HepG2 (cell line): ENCODE results near the gene SNAPIN. TPM values are rescaled to one million over a fixed set of nuclear protein-coding genes. Genes with fewer than 3 reads are reported as not detected.

Experiments used
- CSRNP1 ChIP-seq: sonication (generic); formaldehyde crosslinking; IDR thresholded peaks from 2 replicates; pipeline ENCODE4 v1.8.1; 2023; ENCODE audit warnings: mild to moderate bottlenecking, missing genetic modification reagents
- ETS1 ChIP-seq: sonication (generic); formaldehyde crosslinking; IDR thresholded peaks from 2 replicates; pipeline ENCODE4 v1.4.0; 2020; ENCODE audit warnings: missing genetic modification reagents
- HNRNPH1 ChIP-seq: fragments of 200-400 bp; formaldehyde crosslinking; optimal IDR thresholded peaks from 2 replicates; pipeline ENCODE3; 2017; ENCODE audit warnings: mild to moderate bottlenecking, low read depth, low read length
- MLLT10 ChIP-seq: sonication (generic); formaldehyde crosslinking; IDR thresholded peaks from 2 replicates; pipeline ENCODE4 v1.4.0; 2020; ENCODE audit warnings: missing genetic modification reagents
- PCBP2 ChIP-seq: fragments of 200-400 bp; formaldehyde crosslinking; optimal IDR thresholded peaks from 2 replicates; pipeline ENCODE3; 2018; ENCODE audit warnings: low read length, low read depth; ENCODE audit not compliant: poor library complexity, severe bottlenecking
- PRPF4 ChIP-seq: fragments of 200-400 bp; formaldehyde crosslinking; IDR thresholded peaks from 2 replicates; pipeline ENCODE4 v1.6.1; 2016; ENCODE audit warnings: low read length, low read depth; ENCODE audit not compliant: poor library complexity, severe bottlenecking
- SCMH1 ChIP-seq: sonication (generic); formaldehyde crosslinking; IDR thresholded peaks from 2 replicates; pipeline ENCODE4 v1.9.0; 2021; ENCODE audit warnings: missing genetic modification reagents, mild to moderate bottlenecking, borderline replicate concordance
- TARDBP ChIP-seq: sonication (generic); formaldehyde crosslinking; IDR thresholded peaks from 2 replicates; pipeline ENCODE4 v1.8.0; 2022; ENCODE audit warnings: mild to moderate bottlenecking, missing genetic modification reagents
- ZNF224 ChIP-seq: sonication (generic); formaldehyde crosslinking; IDR thresholded peaks from 2 replicates; pipeline ENCODE4 v1.5.0; 2020; ENCODE audit warnings: mild to moderate bottlenecking, missing genetic modification reagents
- ZUFSP ChIP-seq: sonication (generic); formaldehyde crosslinking; IDR thresholded peaks from 2 replicates; pipeline ENCODE4 v1.9.0; 2021; ENCODE audit warnings: missing genetic modification reagents, mild to moderate bottlenecking, borderline replicate concordance
- polyA plus RNA-seq, 8 experiments: library from polyadenylated mRNA; depleted of rRNA in 3 of 8; stranded (reverse) in 7 of 8; unstranded in 1 of 8; fragments of >200 nt; fragmentation: Illumina TruSeq in 4 of 8; extraction: Trizol in 4 of 8; gene quantifications; 2 replicates each; pipeline versions ENCODE4 v1.2.1 to v1.2.3, GENCODE V29; 2011 to 2016; ENCODE audit warnings: low read depth in 4 of 8, missing spikeins in 1 of 8, mixed read lengths in 1 of 8; ENCODE audit not compliant: insufficient read depth in 1 of 8
- total RNA-seq, 5 experiments: library from RNA; depleted of rRNA; stranded (reverse); fragments of >200 nt; fragmentation: Illumina TruSeq; extraction: Trizol; gene quantifications; 2 replicates each; pipeline ENCODE4 v1.2.3, GENCODE V29; 2016; ENCODE audit warnings: low read depth in 1 of 5
- TF ChIP-seq, protein P1 (sequence below): sonication (generic); formaldehyde crosslinking; IDR thresholded peaks from 2 replicates; pipeline ENCODE4 v1.4.0; 2020; ENCODE audit warnings: missing genetic modification reagents
- TF ChIP-seq, protein P2 (sequence below): sonication (generic); formaldehyde crosslinking; IDR thresholded peaks from 2 replicates; pipeline ENCODE4 v1.4.0; 2020; ENCODE audit warnings: missing genetic modification reagents
- TF ChIP-seq, protein P3 (sequence below): sonication (generic); formaldehyde crosslinking; IDR thresholded peaks from 2 replicates; pipeline ENCODE4 v1.5.0; 2020; ENCODE audit warnings: mild to moderate bottlenecking, missing genetic modification reagents

The SNAPIN gene
- total and polyA plus RNA-seq, 2 of the 13 experiments (the other 11 are each of a cell fraction or from before 2014, with no cell fraction given): 23.9 to 25.7 TPM

DNA sequence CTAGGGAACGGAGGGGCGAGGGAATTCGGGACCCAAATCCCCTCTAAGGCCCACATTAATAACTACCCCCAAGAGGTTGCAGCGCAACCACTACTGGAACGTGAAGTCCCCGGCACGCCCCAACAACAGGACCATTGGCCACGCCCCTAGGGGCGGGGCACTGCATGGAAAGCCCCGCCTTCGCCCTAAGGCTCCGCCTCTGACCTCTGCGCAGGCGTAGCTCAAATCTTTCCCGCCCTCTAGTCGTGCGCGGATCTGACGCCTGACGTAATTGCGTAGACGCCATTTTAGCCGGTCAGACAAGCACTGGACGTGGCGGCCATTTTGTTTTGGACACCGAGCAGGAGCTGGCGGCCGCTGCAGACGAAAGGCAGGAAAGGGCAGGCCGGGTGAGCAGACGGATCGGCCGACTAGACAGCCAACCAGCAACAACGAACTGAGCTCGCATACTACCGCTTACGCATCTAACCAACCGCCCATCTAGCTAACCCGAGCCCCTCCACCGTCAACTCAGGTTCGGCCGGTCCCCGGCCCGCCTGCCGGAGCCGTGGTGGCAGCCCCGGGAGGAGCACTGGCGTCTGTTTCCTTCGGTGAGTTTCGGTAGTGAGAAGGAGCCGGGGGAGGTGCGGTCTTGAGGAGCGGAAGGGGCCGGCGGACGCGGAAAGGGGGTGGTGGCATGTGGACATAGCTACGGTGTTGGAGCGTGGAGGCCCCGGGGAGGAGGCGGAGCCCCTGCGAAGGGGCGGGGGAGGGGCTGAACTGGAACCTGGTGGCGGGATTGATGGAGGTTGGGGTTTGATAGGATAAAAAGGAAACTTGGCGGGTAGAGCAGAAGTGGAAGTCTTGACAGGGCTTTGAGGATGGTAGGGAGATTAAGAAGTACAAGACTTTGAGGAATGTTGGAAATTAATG lies 24.5 kb upstream of the SNAPIN start, which contains the start of gene CHTOP (continued):
- TF ChIP-seq ETS1 (CRISPR knock-in tag) (no peak), SCMH1 (no peak), PCBP2 (no peak), PRPF4 (peak; percentile 44), ZNF224 (peak; percentile 87; the same call in 1 of the 2 replicates), TARDBP (CRISPR knock-in tag) (peak; percentile 90), HNRNPH1 (no peak), CSRNP1 (CRISPR knock-in tag) (peak; percentile 78; the same call in 1 of the 2 replicates), MLLT10 (CRISPR knock-in tag) (no peak), ZUFSP (CRISPR knock-in tag) (no peak)
- TF ChIP-seq, protein P1, sequence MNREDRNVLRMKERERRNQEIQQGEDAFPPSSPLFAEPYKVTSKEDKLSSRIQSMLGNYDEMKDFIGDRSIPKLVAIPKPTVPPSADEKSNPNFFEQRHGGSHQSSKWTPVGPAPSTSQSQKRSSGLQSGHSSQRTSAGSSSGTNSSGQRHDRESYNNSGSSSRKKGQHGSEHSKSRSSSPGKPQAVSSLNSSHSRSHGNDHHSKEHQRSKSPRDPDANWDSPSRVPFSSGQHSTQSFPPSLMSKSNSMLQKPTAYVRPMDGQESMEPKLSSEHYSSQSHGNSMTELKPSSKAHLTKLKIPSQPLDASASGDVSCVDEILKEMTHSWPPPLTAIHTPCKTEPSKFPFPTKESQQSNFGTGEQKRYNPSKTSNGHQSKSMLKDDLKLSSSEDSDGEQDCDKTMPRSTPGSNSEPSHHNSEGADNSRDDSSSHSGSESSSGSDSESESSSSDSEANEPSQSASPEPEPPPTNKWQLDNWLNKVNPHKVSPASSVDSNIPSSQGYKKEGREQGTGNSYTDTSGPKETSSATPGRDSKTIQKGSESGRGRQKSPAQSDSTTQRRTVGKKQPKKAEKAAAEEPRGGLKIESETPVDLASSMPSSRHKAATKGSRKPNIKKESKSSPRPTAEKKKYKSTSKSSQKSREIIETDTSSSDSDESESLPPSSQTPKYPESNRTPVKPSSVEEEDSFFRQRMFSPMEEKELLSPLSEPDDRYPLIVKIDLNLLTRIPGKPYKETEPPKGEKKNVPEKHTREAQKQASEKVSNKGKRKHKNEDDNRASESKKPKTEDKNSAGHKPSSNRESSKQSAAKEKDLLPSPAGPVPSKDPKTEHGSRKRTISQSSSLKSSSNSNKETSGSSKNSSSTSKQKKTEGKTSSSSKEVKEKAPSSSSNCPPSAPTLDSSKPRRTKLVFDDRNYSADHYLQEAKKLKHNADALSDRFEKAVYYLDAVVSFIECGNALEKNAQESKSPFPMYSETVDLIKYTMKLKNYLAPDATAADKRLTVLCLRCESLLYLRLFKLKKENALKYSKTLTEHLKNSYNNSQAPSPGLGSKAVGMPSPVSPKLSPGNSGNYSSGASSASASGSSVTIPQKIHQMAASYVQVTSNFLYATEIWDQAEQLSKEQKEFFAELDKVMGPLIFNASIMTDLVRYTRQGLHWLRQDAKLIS: no peak
- TF ChIP-seq, protein P2, sequence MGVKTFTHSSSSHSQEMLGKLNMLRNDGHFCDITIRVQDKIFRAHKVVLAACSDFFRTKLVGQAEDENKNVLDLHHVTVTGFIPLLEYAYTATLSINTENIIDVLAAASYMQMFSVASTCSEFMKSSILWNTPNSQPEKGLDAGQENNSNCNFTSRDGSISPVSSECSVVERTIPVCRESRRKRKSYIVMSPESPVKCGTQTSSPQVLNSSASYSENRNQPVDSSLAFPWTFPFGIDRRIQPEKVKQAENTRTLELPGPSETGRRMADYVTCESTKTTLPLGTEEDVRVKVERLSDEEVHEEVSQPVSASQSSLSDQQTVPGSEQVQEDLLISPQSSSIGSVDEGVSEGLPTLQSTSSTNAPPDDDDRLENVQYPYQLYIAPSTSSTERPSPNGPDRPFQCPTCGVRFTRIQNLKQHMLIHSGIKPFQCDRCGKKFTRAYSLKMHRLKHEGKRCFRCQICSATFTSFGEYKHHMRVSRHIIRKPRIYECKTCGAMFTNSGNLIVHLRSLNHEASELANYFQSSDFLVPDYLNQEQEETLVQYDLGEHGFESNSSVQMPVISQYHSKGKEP (CRISPR knock-in tag): peak; percentile 52; the same call in 1 of the 2 replicates
- TF ChIP-seq, protein P3, sequence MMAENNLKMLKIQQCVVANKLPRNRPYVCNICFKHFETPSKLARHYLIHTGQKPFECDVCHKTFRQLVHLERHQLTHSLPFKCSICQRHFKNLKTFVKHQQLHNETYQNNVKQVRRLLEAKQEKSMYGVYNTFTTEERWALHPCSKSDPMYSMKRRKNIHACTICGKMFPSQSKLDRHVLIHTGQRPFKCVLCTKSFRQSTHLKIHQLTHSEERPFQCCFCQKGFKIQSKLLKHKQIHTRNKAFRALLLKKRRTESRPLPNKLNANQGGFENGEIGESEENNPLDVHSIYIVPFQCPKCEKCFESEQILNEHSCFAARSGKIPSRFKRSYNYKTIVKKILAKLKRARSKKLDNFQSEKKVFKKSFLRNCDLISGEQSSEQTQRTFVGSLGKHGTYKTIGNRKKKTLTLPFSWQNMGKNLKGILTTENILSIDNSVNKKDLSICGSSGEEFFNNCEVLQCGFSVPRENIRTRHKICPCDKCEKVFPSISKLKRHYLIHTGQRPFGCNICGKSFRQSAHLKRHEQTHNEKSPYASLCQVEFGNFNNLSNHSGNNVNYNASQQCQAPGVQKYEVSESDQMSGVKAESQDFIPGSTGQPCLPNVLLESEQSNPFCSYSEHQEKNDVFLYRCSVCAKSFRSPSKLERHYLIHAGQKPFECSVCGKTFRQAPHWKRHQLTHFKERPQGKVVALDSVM (CRISPR knock-in tag): peak; percentile 51
